GM21825 (cell line): ENCODE data around the gene ADD3.
"Not testable (repeated sequence)": the region's sequence is repeated elsewhere in the genome, so short reads cannot be mapped to it uniquely, and the experiment has no call there.

Experiments used
- ATAC-seq: cut with Tn5 transposase; IDR thresholded peaks from one replicate; pipeline ENCODE4 v1.9.1; 2021; ENCODE audit warnings: mild to moderate bottlenecking, moderate library complexity; ENCODE audit not compliant: unreplicated experiment

The ADD3 gene

DNA sequence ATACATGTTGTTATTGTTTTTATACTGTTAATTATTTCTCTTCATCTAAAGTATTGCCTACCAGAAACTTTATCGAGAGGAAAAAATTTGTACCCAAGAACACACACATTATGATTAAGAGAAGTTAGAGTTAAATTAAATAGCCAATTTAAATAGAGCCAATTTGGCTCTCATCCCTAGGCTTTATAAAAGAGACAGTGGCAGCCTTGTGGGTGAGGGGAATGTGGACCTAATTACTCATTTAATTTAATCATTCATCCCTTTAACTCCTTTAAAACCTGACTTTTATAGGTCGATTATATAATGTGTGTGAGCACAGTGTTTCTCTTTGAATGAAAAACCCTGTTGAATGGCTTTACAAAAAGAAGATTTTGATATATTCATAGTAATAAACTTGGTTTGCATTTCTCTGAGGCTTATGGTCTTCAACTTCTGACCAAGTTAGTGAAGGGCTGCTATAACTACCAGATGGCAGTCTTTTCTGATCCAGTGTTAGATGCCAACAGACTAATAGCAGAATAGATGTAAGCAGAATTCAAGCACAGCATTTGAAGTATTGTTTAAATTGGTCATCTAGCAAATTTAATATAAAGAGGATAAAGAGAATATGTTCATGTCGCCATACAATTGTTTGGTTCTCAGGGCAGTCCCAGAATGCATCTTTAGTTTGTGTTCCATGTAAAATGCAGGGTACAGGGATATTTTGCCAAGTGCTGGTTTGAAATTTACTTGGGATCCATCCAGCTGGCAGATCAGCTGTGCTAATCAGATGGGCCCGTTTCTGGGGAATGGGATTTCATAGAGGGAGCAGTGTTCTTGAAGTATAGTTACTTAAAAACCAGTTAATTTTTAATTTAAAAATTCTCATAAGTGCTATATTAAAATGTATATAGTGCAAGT is 25.3 kb downstream of the ADD3 start:
- ATAC-seq, result no peak

DNA sequence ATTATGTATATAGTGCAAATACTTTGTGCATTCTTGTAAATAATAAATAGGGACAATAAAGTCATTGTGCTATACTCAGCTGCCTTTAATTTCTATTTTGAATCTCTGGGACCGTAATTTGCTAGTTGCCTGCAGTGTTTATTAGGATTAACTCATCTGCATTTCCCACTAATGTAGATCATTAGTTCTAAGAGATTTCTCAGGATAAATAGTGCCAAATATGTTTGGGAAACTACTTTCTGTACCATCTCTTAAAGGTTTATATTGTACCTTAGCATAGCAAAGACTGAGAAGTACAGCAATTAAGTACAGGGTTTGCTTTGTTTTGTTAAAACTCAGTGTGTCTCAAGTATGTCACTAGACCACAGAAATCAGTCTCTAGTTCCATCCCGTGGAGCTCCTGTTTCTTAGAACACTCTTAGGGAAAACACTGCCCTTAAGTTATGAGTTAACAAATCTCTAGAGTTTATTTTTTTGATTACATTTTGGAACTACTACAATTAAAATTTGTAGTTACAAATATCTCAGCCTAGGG is 26.0 kb downstream of the ADD3 start:
- ATAC-seq, result no peak

DNA sequence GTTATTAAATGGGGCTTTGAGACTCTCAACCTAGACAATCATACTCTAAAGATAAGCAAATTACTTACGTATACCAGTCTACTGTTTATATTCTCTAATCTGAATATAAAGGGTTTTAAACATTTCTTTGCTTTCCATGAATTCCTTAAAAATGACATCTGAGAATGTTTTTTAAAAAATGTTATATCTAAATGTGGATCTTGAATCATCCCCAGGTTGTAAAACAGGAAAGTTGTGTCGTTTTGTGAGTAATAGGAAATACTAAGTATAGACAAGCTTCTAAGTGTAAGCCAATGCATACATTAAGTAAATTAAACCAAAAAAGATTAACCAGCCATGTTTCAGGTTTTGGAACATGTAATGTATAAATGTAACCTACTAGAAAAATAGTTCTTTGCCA is 26.8 kb downstream of the ADD3 start:
- ATAC-seq, result no peak

- ATAC-seq, result peak; percentile 21
These were observed 27.5 kb downstream of the ADD3 start for GRCh38 chr10:110035070-110035921.

- peak; percentile 87 for ATAC-seq
These were observed 28.9 kb downstream of the ADD3 start for GRCh38 chr10:110036640-110037039.

- no peak for ATAC-seq
These were observed 31.5 kb downstream of the ADD3 start for GRCh38 chr10:110039254-110039653.

- no peak for ATAC-seq
These were observed 32.3 kb downstream of the ADD3 start for GRCh38 chr10:110040108-110040507.

- ATAC-seq, result no peak
These were observed 33.1 kb downstream of the ADD3 start for GRCh38 chr10:110040767-110041478.

DNA sequence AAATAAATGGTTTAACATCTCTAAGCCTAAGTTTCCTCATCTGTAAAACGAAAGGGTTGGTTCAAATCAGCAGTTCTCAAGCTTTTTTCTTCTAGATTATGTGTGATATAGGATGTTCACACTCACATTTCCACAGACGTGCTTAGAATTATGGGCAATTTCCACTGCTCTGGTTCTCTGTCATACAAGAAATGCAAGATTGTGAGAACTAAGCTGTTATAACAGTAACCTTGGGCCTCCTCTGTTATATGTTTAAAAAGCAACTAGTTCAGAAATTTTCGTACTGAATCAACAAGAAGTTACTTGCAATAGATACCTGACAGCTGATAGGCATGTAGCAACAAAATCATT is 33.7 kb downstream of the ADD3 start:
- ATAC-seq, result no peak

DNA sequence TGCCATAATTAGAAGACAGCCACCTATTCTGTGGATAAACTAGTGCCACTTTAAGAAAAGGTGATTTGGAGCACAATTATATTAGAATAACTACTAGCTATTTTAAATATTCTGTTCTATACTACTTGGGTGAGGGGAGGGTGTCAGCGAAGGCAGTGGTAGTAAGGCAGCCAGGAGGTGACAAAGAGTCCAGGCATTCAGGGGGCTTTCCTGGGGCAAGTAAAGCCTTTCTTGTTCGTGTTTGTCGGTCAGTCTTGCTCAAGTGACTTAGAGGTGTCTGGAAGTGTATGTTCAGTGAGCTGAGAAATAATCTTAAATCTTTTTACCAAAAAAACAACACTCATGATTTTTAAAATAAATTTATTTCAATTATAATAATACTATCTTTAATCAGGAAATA is 34.4 kb downstream of the ADD3 start:
- no peak for ATAC-seq

- ATAC-seq, result no peak
These were observed 35.1 kb downstream of the ADD3 start for GRCh38 chr10:110042891-110043290.

- no peak for ATAC-seq
These were observed 36.9 kb downstream of the ADD3 start for GRCh38 chr10:110044681-110045080.

- no peak for ATAC-seq
These were observed 38.0 kb downstream of the ADD3 start for GRCh38 chr10:110045772-110046171.

- ATAC-seq, result not testable (repeated sequence)
These were observed 40.4 kb downstream of the ADD3 start for GRCh38 chr10:110048145-110048544.

DNA sequence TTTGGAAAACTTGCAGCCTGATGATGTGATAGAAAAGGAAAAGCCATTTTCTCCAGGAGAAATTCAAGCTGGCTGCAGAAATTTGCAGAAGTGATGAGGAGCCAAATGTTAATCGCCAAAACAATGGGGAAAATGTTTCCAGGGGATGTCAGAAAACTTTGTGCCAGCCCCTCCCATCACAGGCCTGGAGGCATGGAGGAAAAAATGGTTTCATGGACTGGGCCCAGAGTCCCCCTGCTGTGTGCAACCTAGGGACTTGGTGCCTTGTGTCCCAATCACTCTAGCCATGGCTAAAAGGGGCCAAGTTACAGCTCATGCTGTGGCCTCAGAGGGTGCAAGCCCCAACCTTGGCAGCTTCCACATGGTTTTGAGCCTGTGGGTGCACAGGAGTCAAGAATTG is 41.0 kb downstream of the ADD3 start:
- no peak for ATAC-seq

- ATAC-seq, result not testable (repeated sequence)
These were observed 42.3 kb downstream of the ADD3 start for GRCh38 chr10:110049889-110050591.

- ATAC-seq, result no peak
These were observed 43.7 kb downstream of the ADD3 start for GRCh38 chr10:110051487-110051886.

DNA sequence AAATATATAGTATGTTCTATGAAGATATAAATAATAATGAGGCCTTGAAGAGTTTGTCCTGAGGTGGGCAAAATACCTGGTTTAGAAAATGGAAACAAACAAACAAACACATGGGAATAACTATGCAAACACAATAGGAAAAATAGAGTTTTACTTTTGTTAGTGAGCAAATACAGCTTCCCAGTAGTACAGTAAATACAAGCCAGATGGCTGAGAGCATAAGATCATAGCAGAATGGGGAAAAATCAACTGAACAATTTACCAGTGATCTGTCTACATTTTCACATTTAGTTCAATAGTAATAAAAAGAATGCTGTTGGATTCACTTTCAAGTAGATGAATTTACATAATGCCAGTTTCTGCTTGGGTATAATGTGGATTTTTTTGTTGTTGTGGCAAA is 45.1 kb downstream of the ADD3 start:
- ATAC-seq, result no peak

DNA sequence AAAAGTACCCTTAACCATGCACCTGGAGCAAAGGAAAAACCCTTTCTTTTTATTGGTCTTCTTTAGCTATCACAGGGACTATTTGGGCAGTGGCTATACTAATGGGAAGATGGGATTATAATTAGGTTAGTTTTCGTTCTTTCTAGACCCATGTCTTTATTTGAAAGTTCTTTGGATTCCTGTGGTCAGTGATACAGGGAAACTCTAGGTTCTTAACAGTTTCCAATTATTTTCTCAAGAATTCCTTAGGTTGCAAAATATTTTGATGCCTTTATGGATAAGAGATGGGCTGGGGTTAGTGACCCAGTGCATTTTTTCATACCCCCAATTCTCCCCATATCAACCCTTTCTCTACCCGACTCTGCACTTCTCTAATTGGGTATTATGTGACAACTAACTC is 49.0 kb downstream of the ADD3 start:
- ATAC-seq, result no peak

DNA sequence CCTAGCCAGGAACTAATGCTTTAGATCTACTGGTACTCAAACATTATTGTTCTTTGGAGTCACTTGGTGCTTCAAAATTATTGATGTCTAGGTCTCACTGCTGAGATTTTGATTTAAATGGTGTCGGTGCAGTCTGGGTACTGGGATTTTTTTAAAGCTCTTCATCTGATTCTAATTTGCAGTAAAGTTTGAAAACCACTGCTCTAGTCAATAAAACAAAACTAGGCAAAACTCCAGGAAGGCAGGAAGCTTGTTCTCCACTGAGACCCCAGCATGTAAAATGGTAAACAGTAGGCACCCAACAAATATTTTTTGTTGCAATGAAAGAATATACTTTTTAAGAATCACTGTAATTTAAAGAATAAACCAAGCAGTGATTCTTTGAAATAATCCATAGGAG is 49.7 kb downstream of the ADD3 start:
- ATAC-seq, result no peak

GRCh38 chr10:110058212-110058611 is 50.4 kb downstream of the ADD3 start:
- no peak for ATAC-seq
